Hypothalamus (tissue), 51 donors: ENCODE data around the gene KCTD8.
"Not testable (repeated sequence)": the region's sequence is repeated elsewhere in the genome, so short reads cannot be mapped to it uniquely, and the experiment has no call there.

Experiments used
- DNase-seq, 51 donors: peaks; one replicate each; lab custom pipeline; 2025; lab: John Stamatoyannopoulos, UW

Gene KCTD8

DNA sequence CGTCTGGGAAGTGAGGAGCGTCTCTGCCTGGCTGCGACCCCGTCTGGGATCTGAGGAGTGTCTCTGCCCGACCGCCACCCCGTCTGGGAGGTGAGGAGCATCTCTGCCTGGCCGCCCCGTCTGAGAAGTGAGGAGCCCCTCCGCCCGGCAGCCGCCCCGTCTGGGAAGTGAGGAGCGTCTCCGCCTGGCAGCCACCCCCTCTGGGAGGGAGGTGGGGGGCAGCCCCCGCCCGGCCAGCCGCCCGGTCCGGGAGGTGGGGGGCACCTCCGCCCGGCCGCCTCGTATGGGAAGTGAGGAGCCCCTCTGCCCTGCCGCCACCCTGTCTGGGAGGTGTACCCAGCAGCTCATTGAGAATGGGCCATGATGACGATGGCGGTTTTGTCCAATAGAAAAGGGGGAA is 280.8 kb downstream of the KCTD8 start:
- DNase-seq, result not testable (repeated sequence)

- no peak for DNase-seq
Observed at GRCh38 chr4:44165938-44166337, 282.7 kb downstream of the KCTD8 start.

GRCh38 chr4:44162538-44163270 is 285.9 kb downstream of the KCTD8 start:
- no peak for DNase-seq

- no peak for DNase-seq
Observed at GRCh38 chr4:44161756-44162155, 286.9 kb downstream of the KCTD8 start.

DNA sequence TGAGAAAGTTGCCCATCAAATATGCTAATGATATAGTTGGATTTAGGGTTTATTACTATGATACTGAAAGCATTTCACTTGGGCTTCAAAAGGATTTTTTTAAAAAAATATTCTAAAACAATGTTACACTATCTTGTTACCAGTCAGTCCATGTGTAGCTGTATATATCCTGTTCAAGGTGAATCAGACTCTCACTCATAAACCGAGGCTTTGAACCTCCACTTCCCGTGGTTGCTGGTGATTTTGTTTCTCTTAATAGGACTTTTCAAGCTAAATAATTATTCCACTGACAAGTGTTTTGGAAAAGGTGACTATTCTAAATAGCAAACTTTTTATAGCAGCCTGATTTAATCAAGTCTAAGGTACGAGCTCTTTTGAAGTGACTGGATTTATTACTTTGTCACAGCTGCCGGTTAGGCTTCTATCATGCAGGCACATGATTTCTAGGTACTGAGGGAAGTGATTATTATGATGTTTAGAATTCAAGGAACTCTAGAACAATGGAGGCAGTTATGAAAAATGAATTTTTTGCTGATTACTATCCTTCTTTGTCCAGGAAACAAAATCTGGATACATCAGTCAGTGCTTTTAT is 287.7 kb downstream of the KCTD8 start:
- no peak for DNase-seq

- no peak for DNase-seq
Observed at GRCh38 chr4:44159991-44160390, 288.6 kb downstream of the KCTD8 start.

GRCh38 chr4:44157611-44158277 is 290.9 kb downstream of the KCTD8 start:
- DNase-seq, result no peak

DNA sequence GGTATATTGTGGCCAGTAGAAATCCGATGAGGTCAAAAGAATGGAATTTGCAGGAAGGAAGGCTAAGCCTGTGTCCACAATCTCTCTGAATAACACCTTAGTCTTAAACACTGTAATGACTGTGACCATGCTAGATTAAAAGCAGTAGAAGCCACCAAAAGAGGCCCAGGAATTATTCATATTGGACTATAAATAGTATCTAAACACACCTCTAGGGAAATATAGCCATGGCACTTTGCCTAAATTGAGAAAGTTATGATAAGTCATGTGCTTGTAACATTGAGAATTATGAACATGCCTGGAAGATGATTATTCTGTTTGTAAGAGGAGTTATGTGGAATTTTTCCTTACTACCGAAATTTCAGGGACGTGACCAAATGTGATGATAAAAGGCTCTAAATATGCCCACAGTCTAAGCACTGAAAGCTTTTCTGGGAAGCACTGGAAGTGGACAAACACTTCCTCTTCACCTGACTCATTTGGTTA is 298.5 kb downstream of the KCTD8 start:
- no peak for DNase-seq

DNA sequence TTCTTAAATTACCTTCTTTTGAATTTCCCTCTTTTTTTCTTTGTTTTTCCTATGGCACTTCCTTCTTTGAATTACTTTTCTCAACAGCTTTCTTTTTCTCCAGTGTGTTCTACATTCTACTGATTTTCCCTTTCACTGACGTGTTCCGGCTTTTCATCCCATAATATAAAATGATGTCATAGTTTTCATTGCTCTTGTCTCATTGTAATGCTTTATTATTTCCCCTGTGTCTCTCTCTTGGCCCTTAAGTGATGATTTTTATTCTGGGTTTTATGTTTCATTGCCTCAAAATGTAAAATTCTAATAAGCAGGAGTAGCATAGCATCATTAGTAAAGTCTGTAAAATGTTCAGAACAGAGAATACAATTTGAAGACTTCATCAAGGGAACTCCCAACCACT is 299.3 kb downstream of the KCTD8 start:
- DNase-seq, result no peak

DNA sequence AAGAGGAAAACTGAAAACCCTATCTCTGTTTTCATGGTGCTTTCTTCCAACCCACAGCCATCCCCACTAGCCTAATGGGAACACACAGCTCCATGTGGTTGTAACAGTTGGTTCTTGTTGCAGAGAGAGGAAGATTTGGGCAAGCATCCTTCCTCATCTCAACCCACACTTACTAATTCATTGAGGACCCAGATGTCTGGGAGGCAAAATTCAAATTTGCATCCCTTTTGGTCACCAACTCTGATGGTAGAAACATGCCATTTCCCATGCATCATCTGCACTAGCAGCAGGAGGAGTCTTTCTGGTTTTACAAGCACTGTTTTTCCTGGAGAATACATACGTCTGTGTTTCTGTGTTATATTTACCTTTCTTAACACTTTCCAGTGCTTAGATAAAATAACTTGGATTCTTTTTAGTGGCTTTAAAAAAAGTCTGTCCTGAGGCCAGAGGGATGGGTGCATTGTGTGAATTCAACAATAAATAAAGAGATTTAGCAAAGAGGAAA is 301.0 kb downstream of the KCTD8 start:
- no peak for DNase-seq

- no peak for DNase-seq
Observed at GRCh38 chr4:44146516-44146915, 302.1 kb downstream of the KCTD8 start.

DNA sequence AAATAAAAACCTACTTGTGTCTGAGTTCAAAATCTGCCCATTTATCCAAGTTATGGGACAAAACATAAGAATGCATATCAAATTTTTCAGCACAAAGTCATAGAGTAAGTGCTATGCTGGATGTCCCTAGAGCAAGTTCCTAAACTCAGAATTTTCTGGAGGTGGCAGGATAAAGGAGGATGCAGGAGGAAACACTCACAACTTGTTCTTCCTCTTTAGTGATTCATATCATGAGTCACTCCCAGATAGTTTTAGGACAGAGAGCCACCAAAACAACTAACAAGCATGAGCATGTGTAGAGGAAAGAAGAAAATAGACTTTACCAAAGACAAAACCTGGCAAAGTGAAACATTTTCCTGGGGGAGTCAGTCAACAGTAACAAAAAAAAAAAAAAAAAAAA is 302.7 kb downstream of the KCTD8 start:
- no peak for DNase-seq

- DNase-seq, result no peak
Observed at GRCh38 chr4:44132526-44132925, 316.1 kb downstream of the KCTD8 start.
